ENCODE measurements around the gene PDE4D. TPM values are rescaled to one million over a fixed set of nuclear protein-coding genes. Genes with fewer than 3 reads are reported as not detected.

Gene PDE4D
- total RNA-seq, 2 experiments from 2014 or later = 75.5 to 80.7 TPM

- ATAC-seq = no peak
- CTCF ChIA-PET = no interaction called here
- intact Hi-C loops (cut with micrococcal nuclease) = no loop called here
These were observed 435.2 kb downstream of the PDE4D start for GRCh38 chr5:59458321-59458720.

DNA sequence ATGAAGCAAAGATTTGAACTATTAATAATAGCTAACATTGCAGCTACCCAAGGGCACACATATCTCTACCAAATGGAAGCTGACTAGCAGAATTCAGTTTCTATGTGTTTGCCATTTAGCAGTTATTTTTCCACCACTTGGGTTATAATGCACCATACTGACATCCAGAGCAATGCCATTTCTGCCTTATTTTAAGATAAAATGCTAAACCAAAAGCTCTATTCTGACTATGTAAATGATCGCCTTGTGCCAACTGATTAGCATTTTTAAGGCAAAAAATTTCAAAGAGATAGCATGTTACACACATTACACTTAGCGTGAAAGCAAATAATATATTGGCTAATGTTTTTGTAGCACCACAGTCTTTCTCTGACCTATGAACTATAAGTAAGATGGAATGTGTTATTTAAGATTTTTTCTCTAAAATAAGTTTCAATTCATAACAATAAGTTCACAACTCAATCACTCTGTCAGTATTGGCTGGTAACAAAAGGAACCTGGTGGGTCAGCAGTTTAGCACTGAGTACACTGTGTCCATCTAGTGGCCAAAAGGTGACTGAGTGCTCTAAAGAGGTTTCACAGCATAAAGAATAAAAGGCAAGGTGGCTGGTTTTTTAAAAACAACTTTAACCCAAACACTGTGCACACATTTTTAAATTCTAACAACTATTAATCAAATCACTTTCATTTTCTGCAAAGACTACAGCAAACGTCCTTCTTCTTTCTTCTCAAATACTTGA is 443.5 kb downstream of the PDE4D start:
- Mint-ChIP-seq H3K9me3 (no peaks in the 10 kb centered on the region), H3K4me1 (ENCODE audit: low read depth) (no peaks in the 10 kb centered on the region), H3K4me3 (no peak overlapping the region), H3K27me3 (no peaks in the 10 kb centered on the region), H3K27ac (no peak overlapping the region), H3K36me3 (ENCODE audit: low read depth) (no peaks in the 10 kb centered on the region)
- ATAC-seq (no peak), DNase-seq (no peak)
- ChIA-PET POLR2A (no interaction called here), CTCF (no interaction called here)
- intact Hi-C loops (cut with micrococcal nuclease) = no loop called here
- TF ChIP-seq, protein P1, sequence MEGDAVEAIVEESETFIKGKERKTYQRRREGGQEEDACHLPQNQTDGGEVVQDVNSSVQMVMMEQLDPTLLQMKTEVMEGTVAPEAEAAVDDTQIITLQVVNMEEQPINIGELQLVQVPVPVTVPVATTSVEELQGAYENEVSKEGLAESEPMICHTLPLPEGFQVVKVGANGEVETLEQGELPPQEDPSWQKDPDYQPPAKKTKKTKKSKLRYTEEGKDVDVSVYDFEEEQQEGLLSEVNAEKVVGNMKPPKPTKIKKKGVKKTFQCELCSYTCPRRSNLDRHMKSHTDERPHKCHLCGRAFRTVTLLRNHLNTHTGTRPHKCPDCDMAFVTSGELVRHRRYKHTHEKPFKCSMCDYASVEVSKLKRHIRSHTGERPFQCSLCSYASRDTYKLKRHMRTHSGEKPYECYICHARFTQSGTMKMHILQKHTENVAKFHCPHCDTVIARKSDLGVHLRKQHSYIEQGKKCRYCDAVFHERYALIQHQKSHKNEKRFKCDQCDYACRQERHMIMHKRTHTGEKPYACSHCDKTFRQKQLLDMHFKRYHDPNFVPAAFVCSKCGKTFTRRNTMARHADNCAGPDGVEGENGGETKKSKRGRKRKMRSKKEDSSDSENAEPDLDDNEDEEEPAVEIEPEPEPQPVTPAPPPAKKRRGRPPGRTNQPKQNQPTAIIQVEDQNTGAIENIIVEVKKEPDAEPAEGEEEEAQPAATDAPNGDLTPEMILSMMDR (IDR thresholded peaks at IDR 0.05) = no peak

More at GRCh38 chr5:59458321-59458720, 435.2 kb downstream of the PDE4D start:
- DNase-seq = no peak
- no peaks in the 10 kb centered on the region for H3K4me1 Mint-ChIP-seq (ENCODE audit: low read depth)
- no peaks in the 10 kb centered on the region for H3K36me3 Mint-ChIP-seq (ENCODE audit: low read depth)
- no peaks in the 10 kb centered on the region for H3K9me3 Mint-ChIP-seq
- H3K4me3 Mint-ChIP-seq = no peak overlapping the region
- no peak overlapping the region for H3K27ac Mint-ChIP-seq
- TF ChIP-seq, protein P1 (IDR thresholded peaks at IDR 0.05) = no peak
- peaks cover 1% of the 10 kb centered on the region for H3K27me3 Mint-ChIP-seq
- POLR2A ChIA-PET = no interaction called here

- H3K4me1 Mint-ChIP-seq (ENCODE audit: low read depth) = no peaks in the 10 kb centered on the region
- no peak for ATAC-seq
- H3K4me3 Mint-ChIP-seq = no peak overlapping the region
- H3K9me3 Mint-ChIP-seq = no peaks in the 10 kb centered on the region
- POLR2A ChIA-PET = no interaction called here
- intact Hi-C loops (cut with micrococcal nuclease) = no loop called here
- DNase-seq = no peak
- H3K36me3 Mint-ChIP-seq (ENCODE audit: low read depth) = no peaks in the 10 kb centered on the region
- H3K27ac Mint-ChIP-seq = no peak overlapping the region
- TF ChIP-seq, protein P1 (IDR thresholded peaks at IDR 0.05) = no peak
- CTCF ChIA-PET = no interaction called here
- H3K27me3 Mint-ChIP-seq = peaks cover 2% of the 10 kb centered on the region
These were observed 447.2 kb downstream of the PDE4D start for GRCh38 chr5:59446356-59446755.

DNA sequence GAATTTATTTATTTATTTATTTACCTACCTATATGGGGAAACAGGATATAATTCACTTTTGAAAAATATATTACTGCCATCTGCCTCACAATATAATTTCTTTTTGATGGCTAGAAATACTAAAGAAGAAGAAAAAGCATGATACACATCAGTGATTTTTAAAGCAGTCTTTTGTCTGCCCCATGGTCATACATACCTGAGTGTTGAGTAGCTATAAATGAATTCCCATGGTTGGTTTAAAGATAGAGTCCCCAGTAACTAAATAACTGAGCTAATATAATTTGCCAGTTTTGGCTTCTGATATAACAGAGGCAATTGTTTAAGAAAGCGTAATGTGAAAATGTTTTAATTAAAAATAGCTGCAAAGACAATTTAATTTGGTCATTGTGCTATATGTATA is 447.8 kb downstream of the PDE4D start:
- no peak for ATAC-seq

DNA sequence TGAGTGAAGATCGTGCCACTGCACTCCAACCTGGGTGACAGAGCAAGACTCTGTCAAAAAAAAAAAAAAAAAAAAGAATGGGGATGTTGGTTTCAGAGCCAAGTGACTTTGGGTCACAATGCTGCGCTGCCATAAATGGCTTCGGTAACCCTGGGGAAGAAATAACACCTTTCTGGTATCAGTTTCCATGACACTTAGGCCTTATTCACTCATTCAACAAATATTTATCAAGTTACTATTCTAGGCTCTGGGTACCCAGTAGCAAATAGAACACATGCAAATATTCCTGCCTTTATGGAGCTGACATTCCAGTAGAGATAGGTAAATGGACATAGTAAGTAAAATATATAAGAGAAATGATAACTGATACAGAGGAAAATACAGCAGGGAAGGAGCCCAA is 454.2 kb downstream of the PDE4D start:
- H3K27ac Mint-ChIP-seq = no peak overlapping the region
- intact Hi-C loops (cut with micrococcal nuclease) = no loop called here
- TF ChIP-seq, protein P1 (IDR thresholded peaks at IDR 0.05) = no peak

More for the DNA sequence above, 447.8 kb downstream of the PDE4D start:
- intact Hi-C loops (cut with micrococcal nuclease) = no loop called here
- ChIA-PET POLR2A (no interaction called here), CTCF (no interaction called here)
- no peaks in the 10 kb centered on the region for H3K4me1 Mint-ChIP-seq (ENCODE audit: low read depth)
- no peaks in the 10 kb centered on the region for H3K36me3 Mint-ChIP-seq (ENCODE audit: low read depth)
- DNase-seq = no peak
- TF ChIP-seq, protein P1 (IDR thresholded peaks at IDR 0.05) = no peak
- no peak overlapping the region for H3K4me3 Mint-ChIP-seq
- H3K9me3 Mint-ChIP-seq = no peaks in the 10 kb centered on the region
- H3K27ac Mint-ChIP-seq = no peak overlapping the region
- H3K27me3 Mint-ChIP-seq = peaks cover 2% of the 10 kb centered on the region

More for the DNA sequence above, 454.2 kb downstream of the PDE4D start:
- no peaks in the 10 kb centered on the region for H3K36me3 Mint-ChIP-seq (ENCODE audit: low read depth)
- no peaks in the 10 kb centered on the region for H3K27me3 Mint-ChIP-seq
- DNase-seq (no peak), ATAC-seq (no peak)
- H3K4me1 Mint-ChIP-seq (ENCODE audit: low read depth) = no peaks in the 10 kb centered on the region
- no peaks in the 10 kb centered on the region for H3K9me3 Mint-ChIP-seq
- ChIA-PET POLR2A (no interaction called here), CTCF (no interaction called here)
- no peak overlapping the region for H3K4me3 Mint-ChIP-seq
